HG03378 (cell line): ENCODE results near the gene ANKLE2.

Source experiments
- ATAC-seq: cut with Tn5 transposase; IDR thresholded peaks from one replicate; pipeline ENCODE4 v1.9.1; 2021; ENCODE audit warnings: mild to moderate bottlenecking, moderate library complexity; ENCODE audit not compliant: unreplicated experiment

ANKLE2 gene

DNA sequence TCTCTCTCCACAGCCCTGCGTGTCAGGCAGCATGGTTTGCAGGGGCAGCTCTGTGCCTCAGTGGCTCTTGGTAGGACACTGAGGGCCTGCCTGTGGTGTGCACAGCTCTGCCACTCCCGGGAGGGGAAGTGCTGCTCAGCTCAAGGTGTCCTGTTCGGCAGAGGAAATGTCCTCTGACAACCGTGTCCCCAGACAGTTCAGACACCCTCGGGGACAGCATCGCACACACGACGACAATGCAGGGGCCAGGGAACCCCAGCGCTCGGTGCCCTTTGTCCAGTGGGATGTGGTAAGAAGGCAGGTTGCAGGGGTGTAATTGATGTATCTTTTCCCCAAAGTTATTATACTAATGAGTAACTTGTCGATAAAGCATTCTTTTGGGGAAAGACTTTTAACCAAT lies 14.2 kb downstream of the ANKLE2 start:
- no peak for ATAC-seq

- no peak for ATAC-seq
Observed at GRCh38 chr12:132746613-132747012, 15.0 kb downstream of the ANKLE2 start.

DNA sequence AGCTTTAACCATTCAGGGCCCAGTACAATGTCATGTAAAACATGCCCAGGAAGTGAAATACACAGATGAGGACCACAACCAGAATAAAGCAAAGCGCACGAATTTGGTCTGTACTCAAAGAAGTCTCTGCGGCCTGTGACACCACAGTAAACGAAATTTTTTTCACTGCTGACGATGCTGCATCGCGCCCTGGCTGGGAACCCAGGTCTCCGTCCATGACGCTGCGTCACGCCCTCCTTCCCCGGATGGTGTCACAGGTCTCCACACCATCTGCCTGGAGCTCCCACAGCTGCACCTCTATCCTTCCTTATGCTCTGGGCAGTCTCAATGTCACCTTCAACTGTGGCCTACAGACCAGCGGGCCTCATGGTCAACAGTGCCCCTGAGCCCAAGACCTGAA lies 17.8 kb downstream of the ANKLE2 start:
- no peak for ATAC-seq

- no peak for ATAC-seq
Observed at GRCh38 chr12:132741620-132742019, 20.0 kb downstream of the ANKLE2 start.

DNA sequence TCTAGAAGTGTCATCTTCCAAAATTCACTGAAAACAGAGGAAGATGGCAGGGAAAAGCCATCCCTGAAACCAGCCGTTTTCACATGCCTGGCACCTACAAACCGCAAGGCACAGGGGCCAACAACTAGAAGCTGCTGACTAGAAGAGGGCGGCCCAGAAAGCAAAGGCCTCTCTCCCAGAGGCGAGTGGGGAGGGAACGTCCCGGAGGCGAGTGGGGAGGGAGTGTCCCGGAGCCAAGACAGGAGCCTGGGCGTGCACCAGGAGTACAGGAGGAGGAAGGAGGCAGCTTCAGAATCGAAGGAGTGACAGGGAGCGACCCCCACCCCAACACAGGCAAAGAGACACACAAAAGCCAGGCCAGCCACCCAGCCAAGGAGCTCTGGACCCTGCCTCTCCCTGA lies 21.0 kb downstream of the ANKLE2 start:
- no peak for ATAC-seq

GRCh38 chr12:132740313-132740646 lies 21.4 kb downstream of the ANKLE2 start:
- ATAC-seq: no peak

- no peak for ATAC-seq
Observed at GRCh38 chr12:132739600-132740312, 21.9 kb downstream of the ANKLE2 start.

GRCh38 chr12:132736913-132737312 lies 24.7 kb downstream of the ANKLE2 start:
- no peak for ATAC-seq

GRCh38 chr12:132736378-132736777 lies 25.3 kb downstream of the ANKLE2 start:
- ATAC-seq: no peak

GRCh38 chr12:132735496-132735895 lies 26.1 kb downstream of the ANKLE2 start:
- ATAC-seq: no peak

DNA sequence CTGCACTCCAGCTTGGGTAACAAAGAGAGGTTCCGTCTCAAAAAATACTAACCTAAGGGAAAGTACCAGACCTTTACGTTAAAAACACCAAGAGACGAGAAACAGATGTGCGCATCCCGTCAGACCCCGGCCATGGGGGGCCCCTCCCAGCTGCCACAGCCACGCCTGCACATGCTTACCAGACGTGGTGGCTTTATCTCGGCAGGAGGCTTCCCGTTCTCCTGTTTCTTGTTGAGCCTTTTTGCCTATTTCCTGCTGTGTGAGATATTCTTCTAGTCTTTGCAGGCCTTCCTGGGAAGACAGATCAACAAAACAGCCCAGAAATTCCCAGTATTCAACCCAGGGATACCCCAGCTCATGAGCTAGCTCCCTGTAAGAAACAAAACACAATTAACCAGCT lies 27.4 kb downstream of the ANKLE2 start:
- ATAC-seq: no peak

GRCh38 chr12:132731574-132731973 lies 30.1 kb downstream of the ANKLE2 start:
- ATAC-seq: no peak

- no peak for ATAC-seq
Observed at GRCh38 chr12:132730353-132730752, 31.3 kb downstream of the ANKLE2 start.

DNA sequence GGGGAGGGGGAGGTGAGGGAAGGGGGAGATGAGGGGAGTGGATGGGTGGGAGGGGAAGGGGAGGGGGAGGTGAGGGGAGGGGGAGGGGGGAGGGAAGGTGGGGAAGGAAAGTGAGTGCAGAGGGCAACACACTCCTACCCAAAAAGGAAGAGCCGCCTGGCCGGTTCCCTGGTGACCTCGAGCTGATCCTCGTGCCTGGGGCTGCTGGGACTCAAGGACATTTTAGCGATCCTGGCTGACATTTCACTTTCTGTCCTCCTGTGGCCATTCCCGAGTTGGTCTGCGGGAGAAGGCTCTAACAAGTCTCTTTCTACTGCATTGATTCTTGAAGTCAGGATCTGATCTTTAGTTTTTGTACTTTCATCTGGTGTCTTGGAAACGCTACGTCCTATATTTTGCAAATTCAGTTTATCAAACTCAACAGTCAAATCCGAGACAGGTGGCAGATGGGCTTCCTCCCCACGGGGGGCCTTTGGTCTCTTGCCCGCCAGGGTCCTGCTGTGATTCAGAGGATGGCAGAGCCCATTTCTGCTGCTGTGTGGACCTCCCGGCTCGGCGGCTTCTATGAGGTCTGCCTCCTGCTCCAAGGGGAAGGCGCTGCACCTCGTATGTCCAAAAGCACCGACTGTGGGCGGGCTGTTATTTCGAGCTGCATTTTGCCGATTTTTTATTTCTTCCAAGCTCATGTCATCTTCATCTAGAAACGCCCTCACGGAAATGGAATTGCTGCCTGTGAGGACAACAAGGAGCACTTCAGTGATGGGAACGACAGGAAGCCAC lies 31.9 kb downstream of the ANKLE2 start:
- no peak for ATAC-seq

- ATAC-seq: no peak
Observed at GRCh38 chr12:132728502-132728901, 33.1 kb downstream of the ANKLE2 start.

DNA sequence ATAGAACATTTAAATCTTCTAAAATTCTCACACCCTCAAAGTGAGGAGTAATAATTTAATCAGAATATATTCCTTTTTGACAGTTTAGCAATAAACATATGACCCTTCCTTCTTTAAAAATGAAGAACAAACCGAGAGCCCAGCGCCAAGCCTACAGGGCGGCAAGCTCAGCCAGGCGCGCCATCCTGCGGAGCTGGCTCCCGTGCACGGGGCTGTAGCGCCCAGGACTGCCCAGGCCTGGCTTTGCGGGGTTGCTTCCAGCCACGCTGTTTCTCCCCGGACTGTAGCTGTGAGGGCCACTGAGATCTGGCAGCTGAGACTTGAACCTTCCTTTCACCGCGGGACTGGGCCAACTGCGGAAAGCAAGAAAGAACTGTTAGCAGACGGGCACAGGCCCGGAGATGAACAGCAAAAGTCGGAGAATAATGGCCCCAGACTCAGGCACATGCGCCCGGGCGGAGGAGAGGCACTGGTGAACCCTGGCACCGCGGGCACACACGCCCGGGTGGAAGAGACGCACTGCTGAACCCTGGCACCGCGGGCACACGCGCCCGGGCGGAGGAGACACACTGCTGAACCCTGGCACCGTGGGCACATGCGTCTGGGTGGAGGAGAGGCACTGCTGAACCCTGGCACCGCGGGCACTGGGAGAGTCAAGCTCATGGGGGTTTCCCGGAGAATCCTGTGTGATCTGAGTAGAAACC lies 34.4 kb downstream of the ANKLE2 start:
- ATAC-seq: no peak

GRCh38 chr12:132726386-132726785 lies 35.2 kb downstream of the ANKLE2 start:
- ATAC-seq: no peak

DNA sequence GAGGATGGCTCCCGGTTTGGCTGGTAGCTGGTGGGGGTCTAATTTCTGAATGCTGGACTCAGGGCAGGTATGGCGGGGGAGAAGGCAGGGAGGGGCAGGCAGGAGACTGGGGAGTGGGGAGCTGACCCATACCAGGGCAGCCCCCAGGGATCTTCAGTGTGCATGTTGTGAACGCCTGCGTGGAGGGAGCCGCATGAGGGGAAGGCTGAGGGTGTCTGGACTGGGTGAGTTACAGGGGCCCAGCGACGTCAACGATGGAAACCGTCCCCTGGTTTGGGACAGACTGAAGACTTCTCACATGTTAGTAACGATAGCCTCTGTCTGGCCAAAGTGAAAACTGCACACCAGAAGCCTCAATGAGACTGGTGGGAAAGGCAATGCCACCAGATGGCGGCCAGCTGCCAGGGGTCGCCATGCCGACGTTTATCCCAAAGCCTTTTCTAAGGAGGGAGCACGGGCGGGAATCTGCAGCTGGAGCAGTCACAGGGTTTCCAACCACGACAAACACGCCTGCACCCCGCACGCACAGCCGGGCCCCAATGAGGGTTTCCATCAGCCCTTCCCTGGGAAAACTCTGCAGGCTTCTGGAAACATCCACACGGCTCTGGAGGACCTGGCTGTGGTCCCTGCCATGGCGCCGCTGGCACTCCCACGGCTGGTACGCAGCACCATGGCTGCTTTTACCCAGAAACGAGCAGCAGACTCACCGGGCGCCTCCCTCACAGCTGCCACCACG lies 37.0 kb downstream of the ANKLE2 start:
- ATAC-seq: no peak

GRCh38 chr12:132723764-132724140 lies 37.9 kb downstream of the ANKLE2 start:
- no peak for ATAC-seq

DNA sequence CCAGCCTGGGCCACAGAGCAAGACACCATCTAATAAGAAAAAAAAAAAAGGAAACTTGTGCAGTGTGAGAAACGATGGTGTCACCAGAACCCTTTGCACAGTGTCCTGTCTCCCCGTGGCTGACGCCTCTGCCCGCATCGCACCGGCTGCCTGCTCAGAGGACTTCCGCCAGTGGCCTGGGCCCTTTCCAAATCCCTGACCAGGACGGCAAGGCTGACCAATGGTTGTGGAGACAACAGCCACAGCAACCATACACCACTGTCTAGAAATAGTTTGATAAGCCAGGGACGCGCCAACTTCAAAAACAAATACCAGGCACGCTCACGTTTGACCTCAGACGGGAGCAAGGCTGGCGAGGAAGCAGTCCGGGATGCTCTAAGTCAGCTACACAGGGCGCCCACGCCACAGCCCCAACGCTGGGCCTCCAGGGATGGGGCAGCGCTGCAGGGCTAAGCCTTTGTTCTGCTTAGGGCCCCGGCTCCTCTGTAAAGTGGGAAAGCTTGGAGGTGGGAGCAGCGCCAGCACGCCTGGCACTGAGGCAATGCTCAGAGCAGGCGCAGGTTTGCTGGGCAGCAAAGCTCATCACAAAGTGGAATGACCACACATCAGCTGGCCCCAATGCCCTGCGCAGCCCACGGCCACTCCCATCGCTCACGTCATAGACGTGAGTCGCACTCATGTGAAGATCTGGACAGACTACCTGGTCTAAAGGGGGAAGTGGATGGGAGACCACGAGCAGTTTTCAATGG lies 38.4 kb downstream of the ANKLE2 start:
- no peak for ATAC-seq
